Spinal cord (tissue), 10 donors: ENCODE results near the gene ROCK1. TPM values are rescaled to one million over a fixed set of nuclear protein-coding genes. Genes with fewer than 3 reads are reported as not detected.
A peak's percentile ranks its signal among the peaks of the same experiment; 100 is the strongest.

Experiments
- DNase-seq, 6 donors: peaks; one replicate each; pipeline versions ENCODE4 v3.0.0 to v3.0.0-alpha.2; 2013 to 2015; ENCODE audit warnings: low spot score in 6 of 6, low read depth in 4 of 6
- H3K27ac ChIP-seq: one replicate; pipeline ENCODE4 v1.5.1; 2013; ENCODE audit warnings: low read depth, low read length, control low read depth
- H3K27me3 ChIP-seq: one replicate; pipeline ENCODE4 v1.6.1; 2013; ENCODE audit warnings: low read length; ENCODE audit not compliant: control insufficient read depth, insufficient read depth
- H3K36me3 ChIP-seq: one replicate; pipeline ENCODE4 v1.6.1; 2013; ENCODE audit warnings: low read length; ENCODE audit not compliant: control insufficient read depth, insufficient read depth
- H3K4me1 ChIP-seq: one replicate; pipeline ENCODE4 v1.6.1; 2013; ENCODE audit warnings: low read length; ENCODE audit not compliant: control insufficient read depth, insufficient read depth
- H3K4me3 ChIP-seq: one replicate; pipeline ENCODE4 v1.5.1; 2013; ENCODE audit warnings: low read depth, low read length, control low read depth
- H3K9me3 ChIP-seq: one replicate; pipeline ENCODE4 v1.6.1; 2013; ENCODE audit warnings: low read length; ENCODE audit not compliant: control insufficient read depth, insufficient read depth
- WGBS: methylation state at CpG from one replicate; pipeline ENCODE4 v1.1.5; 2013; ENCODE audit warnings: missing lambda C conversion rate; ENCODE audit not compliant: insufficient coverage; 5-methylcytosine and 5-hydroxymethylcytosine counted together
- polyA plus RNA-seq, 2 donors: library from polyadenylated mRNA; unstranded; fragments of 120-200 nt; gene quantifications; one replicate each; pipeline ENCODE4 v1.2.1, GENCODE V29; 2013; ENCODE audit not compliant: insufficient read length in 2 of 2
- total RNA-seq, 2 donors: library from RNA; depleted of rRNA in 1 of 2; stranded (reverse); fragments of 120-200 nt in 1 of 2; fragments of >200 nt in 1 of 2; gene quantifications; one replicate each; pipeline versions ENCODE4 v1.2.3 to v1.2.4, GENCODE V29; 2013 to 2014
- donor health status: healthy.

ROCK1 gene
- total and polyA plus RNA-seq, 4 donors, result 31.0 to 56.1 (median 34.1) TPM

GRCh38 chr18:21084511-21085078, 27.0 kb downstream of the ROCK1 start:
- no peak overlapping the region for H3K27ac ChIP-seq
- no peaks in the 10 kb centered on the region for H3K4me1 ChIP-seq
- no peaks in the 10 kb centered on the region for H3K36me3 ChIP-seq
- no peak for DNase-seq
- H3K9me3 ChIP-seq, result peaks cover 10% of the 10 kb centered on the region
- H3K4me3 ChIP-seq, result no peak overlapping the region
- no CpG with 5 or more reads among the region's 3 CpGs for WGBS
- H3K27me3 ChIP-seq, result no peaks in the 10 kb centered on the region

GRCh38 chr18:21083017-21083416, 28.6 kb downstream of the ROCK1 start:
- Histone ChIP-seq H3K4me1 (peaks cover 5% of the 10 kb centered on the region), H3K27me3 (no peaks in the 10 kb centered on the region), H3K9me3 (peaks cover 10% of the 10 kb centered on the region), H3K4me3 (no peak overlapping the region), H3K27ac (no peak overlapping the region), H3K36me3 (no peaks in the 10 kb centered on the region)
- DNase-seq, result no peak

- Histone ChIP-seq H3K36me3 (no peaks in the 10 kb centered on the region), H3K4me3 (no peak overlapping the region), H3K4me1 (peaks cover 6% of the 10 kb centered on the region), H3K27me3 (no peaks in the 10 kb centered on the region), H3K9me3 (peaks cover 10% of the 10 kb centered on the region), H3K27ac (no peak overlapping the region)
- no CpG with 5 or more reads among the region's 1 CpG for WGBS
- no peak for DNase-seq
These were observed 30.2 kb downstream of the ROCK1 start for GRCh38 chr18:21081426-21081825.

GRCh38 chr18:21080576-21080975, 31.0 kb downstream of the ROCK1 start:
- Histone ChIP-seq H3K4me1 (peaks cover 6% of the 10 kb centered on the region), H3K4me3 (no peak overlapping the region), H3K27ac (no peak overlapping the region), H3K9me3 (peaks cover 10% of the 10 kb centered on the region), H3K27me3 (no peaks in the 10 kb centered on the region), H3K36me3 (no peaks in the 10 kb centered on the region)
- DNase-seq, result no peak
- WGBS, result no CpG with 5 or more reads among the region's 1 CpG

- H3K27me3 ChIP-seq, result no peaks in the 10 kb centered on the region
- H3K4me1 ChIP-seq, result peaks cover 6% of the 10 kb centered on the region
- H3K27ac ChIP-seq, result no peak overlapping the region
- no peaks in the 10 kb centered on the region for H3K36me3 ChIP-seq
- 89% methylated on average over 2 of the region's 3 CpGs for WGBS
- H3K9me3 ChIP-seq, result no peaks in the 10 kb centered on the region
- no peak for DNase-seq
- no peak overlapping the region for H3K4me3 ChIP-seq
These were observed 37.0 kb downstream of the ROCK1 start for GRCh38 chr18:21074336-21075323.

- no peak for DNase-seq
- Histone ChIP-seq H3K27me3 (no peaks in the 10 kb centered on the region), H3K4me3 (no peak overlapping the region), H3K4me1 (peaks cover 3% of the 10 kb centered on the region), H3K36me3 (no peaks in the 10 kb centered on the region), H3K9me3 (no peaks in the 10 kb centered on the region), H3K27ac (no peak overlapping the region)
These were observed 38.4 kb downstream of the ROCK1 start for GRCh38 chr18:21073180-21073579.

DNA sequence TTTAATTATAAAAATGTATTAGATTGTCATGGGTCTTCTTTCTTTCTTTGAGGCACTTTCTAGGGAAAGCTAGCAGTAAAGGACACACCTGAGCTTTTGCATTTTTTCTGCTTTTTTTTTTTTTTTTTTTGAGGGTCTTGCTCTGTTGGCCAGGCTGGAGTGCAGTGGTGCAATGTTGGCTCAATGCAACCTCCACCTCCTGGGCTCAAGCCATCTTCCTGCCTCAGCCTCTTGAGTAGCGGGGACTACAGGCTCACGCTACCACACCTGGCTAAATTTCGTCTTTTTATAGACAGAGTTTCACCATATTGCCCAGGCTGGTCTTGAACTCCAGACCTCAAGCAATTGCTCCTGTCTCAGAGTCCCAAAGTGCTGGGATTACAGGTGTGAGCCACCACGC, 40.5 kb downstream of the ROCK1 start:
- no peaks in the 10 kb centered on the region for H3K9me3 ChIP-seq
- no peak overlapping the region for H3K4me3 ChIP-seq
- no peak for DNase-seq
- H3K27me3 ChIP-seq, result no peaks in the 10 kb centered on the region
- H3K36me3 ChIP-seq, result no peaks in the 10 kb centered on the region
- 94% methylated on average over 3 of the region's 4 CpGs for WGBS
- H3K4me1 ChIP-seq, result no peaks in the 10 kb centered on the region
- no peak overlapping the region for H3K27ac ChIP-seq

DNA sequence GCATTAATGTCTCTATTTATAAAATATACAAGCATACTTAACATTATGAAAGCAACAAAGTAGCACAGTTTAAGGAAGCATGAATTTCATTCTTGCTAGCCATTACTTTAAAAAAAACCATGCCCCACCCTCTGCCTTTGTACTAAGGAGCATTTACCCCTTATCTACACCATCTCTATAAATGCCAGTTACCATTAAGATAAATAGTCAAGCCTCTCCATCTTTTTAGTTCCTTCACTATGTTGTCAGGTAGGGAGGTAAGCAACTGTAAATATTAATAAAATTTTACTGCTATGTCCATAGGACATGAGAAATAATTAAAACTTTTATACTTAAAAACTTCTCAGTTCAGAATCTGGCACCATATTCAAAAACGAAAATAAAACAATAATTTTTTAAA, 42.1 kb downstream of the ROCK1 start:
- H3K4me3 ChIP-seq, result no peak overlapping the region
- no peaks in the 10 kb centered on the region for H3K4me1 ChIP-seq
- no peak for DNase-seq
- H3K27ac ChIP-seq, result no peak overlapping the region
- no peaks in the 10 kb centered on the region for H3K27me3 ChIP-seq
- no peaks in the 10 kb centered on the region for H3K36me3 ChIP-seq
- no CpG with 5 or more reads among the region's 1 CpG for WGBS
- no peaks in the 10 kb centered on the region for H3K9me3 ChIP-seq

DNA sequence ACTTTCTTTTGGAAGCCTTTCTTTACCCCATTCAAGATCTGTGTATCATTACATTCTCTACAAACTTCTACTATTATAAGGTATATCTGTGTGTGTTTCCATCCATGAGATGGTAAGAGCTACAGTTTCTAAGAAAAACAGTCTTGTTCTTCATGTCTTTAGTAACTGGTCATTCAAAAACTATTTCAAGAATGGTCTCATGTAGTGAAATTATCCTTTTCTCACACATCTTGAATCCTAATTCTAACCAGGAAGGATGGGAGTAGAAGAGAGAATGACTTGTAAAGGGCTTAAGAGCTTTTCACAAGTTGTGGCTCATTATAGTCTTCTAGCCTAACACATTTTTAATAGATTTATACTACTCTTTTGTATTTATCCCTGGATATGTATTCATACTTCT, 47.3 kb downstream of the ROCK1 start:
- Histone ChIP-seq H3K27ac (no peak overlapping the region), H3K9me3 (no peaks in the 10 kb centered on the region), H3K4me3 (no peak overlapping the region), H3K4me1 (no peaks in the 10 kb centered on the region), H3K36me3 (no peaks in the 10 kb centered on the region), H3K27me3 (no peaks in the 10 kb centered on the region)
- DNase-seq, result no peak

GRCh38 chr18:21063011-21063410, 48.6 kb downstream of the ROCK1 start:
- H3K9me3 ChIP-seq, result no peaks in the 10 kb centered on the region
- H3K4me3 ChIP-seq, result no peak overlapping the region
- H3K27me3 ChIP-seq, result no peaks in the 10 kb centered on the region
- H3K4me1 ChIP-seq, result no peaks in the 10 kb centered on the region
- WGBS, result no CpG with 5 or more reads among the region's 1 CpG
- H3K36me3 ChIP-seq, result no peaks in the 10 kb centered on the region
- peak in 1 of 6 donors; percentile 7 for DNase-seq
- no peak overlapping the region for H3K27ac ChIP-seq
